K562 (cell line): Measurements from ENCODE around the gene ZBTB42. TPM values are rescaled to one million over a fixed set of nuclear protein-coding genes. Genes with fewer than 3 reads are reported as not detected.

Experiments
- ATF4 ChIP-seq: fragments of 450-650 bp; formaldehyde crosslinking; IDR thresholded peaks from 2 replicates; pipeline ENCODE4 v1.4.0; 2022; ENCODE audit warnings: mild to moderate bottlenecking, moderate library complexity
- CTCF ChIP-seq, 3 experiments: IDR thresholded peaks in 2 of 3; conservative IDR thresholded peaks in 1 of 3; 2 replicates each; pipeline ENCODE4 v1.5.1; 2011 to 2012; ENCODE audit warnings: low read length in 3 of 3, mild to moderate bottlenecking in 3 of 3, control low read depth in 2 of 3, improper control_type of control experiment in 1 of 3, inconsistent platforms in 1 of 3, low read depth in 1 of 3, mixed read lengths in 1 of 3, moderate library complexity in 1 of 3; ENCODE audit not compliant: insufficient read depth in 2 of 3
- CTCFL ChIP-seq: IDR thresholded peaks from 2 replicates; pipeline ENCODE4 v1.6.1; 2011; ENCODE audit warnings: borderline replicate concordance, low read depth, mild to moderate bottlenecking, moderate library complexity, low read length; ENCODE audit not compliant: insufficient read depth, poor library complexity, severe bottlenecking
- DNMT1 ChIP-seq: fragments of 450-650 bp; IDR thresholded peaks from 2 replicates; pipeline ENCODE4 v1.6.1; 2016; ENCODE audit warnings: antibody characterized with exemption, mild to moderate bottlenecking
- DPF2 ChIP-seq: fragments of 450-650 bp; IDR thresholded peaks from 2 replicates; pipeline ENCODE4 v1.6.1; 2016
- GTF2F1 ChIP-seq: IDR thresholded peaks from 2 replicates; pipeline ENCODE4 v1.6.1; 2011; ENCODE audit warnings: low read depth, low read length, improper control_type of control experiment
- HNRNPLL ChIP-seq: fragments of 200-400 bp; formaldehyde crosslinking; IDR thresholded peaks from 2 replicates; pipeline ENCODE4 v1.6.1; 2017; ENCODE audit warnings: low read length, low read depth, mild to moderate bottlenecking; ENCODE audit not compliant: poor library complexity, severe bottlenecking
- MAX ChIP-seq: sonication (generic); formaldehyde crosslinking; IDR thresholded peaks from 2 replicates; pipeline ENCODE4 v1.9.0; 2022; ENCODE audit warnings: mild to moderate bottlenecking, missing genetic modification reagents
- MCM7 ChIP-seq, 2 experiments: fragments of 450-650 bp; IDR thresholded peaks; 2 replicates each; pipeline ENCODE4 v1.6.1; 2016 to 2018
- MITF ChIP-seq: IDR thresholded peaks from 2 replicates; pipeline ENCODE4 v1.6.1; 2014; ENCODE audit warnings: antibody characterized with exemption
- PPARD ChIP-seq: fragments of 250-450 bp; sonication (Bioruptor Pico); IDR thresholded peaks from 2 replicates; pipeline ENCODE4 v1.8.0; 2022; ENCODE audit warnings: inconsistent platforms, mild to moderate bottlenecking, moderate library complexity
- PREB ChIP-seq: sonication (generic); formaldehyde crosslinking; IDR thresholded peaks from 2 replicates; pipeline ENCODE4 v1.8.1; 2023; ENCODE audit warnings: mild to moderate bottlenecking, missing genetic modification reagents
- RBBP5 ChIP-seq: fragments of 200-600 bp; sonication (generic); IDR thresholded peaks from 2 replicates; pipeline ENCODE4 v1.6.1; 2012; ENCODE audit warnings: borderline replicate concordance, mild to moderate bottlenecking, low read length, control low read depth, inconsistent platforms; ENCODE audit not compliant: insufficient read depth, poor library complexity, severe bottlenecking
- RBM34 ChIP-seq: fragments of 200-400 bp; formaldehyde crosslinking; IDR thresholded peaks from 2 replicates; pipeline ENCODE4 v1.6.1; 2018; ENCODE audit warnings: low read length, borderline replicate concordance; ENCODE audit not compliant: insufficient read depth
- SAP30 ChIP-seq: fragments of 200-600 bp; sonication (generic); IDR thresholded peaks from 2 replicates; pipeline ENCODE4 v1.6.1; 2012; ENCODE audit warnings: borderline replicate concordance, low read depth, mild to moderate bottlenecking, moderate library complexity, low read length, control low read depth, inconsistent platforms; ENCODE audit not compliant: insufficient read depth, poor library complexity, severe bottlenecking
- TOE1 ChIP-seq, 2 experiments: fragments of 450-650 bp in 1 of 2; sonication (generic) in 1 of 2; formaldehyde crosslinking in 1 of 2; IDR thresholded peaks; 2 replicates each; pipeline versions ENCODE4 v1.7.1 to v1.8.0; 2016 to 2022; ENCODE audit warnings: borderline replicate concordance in 2 of 2, mild to moderate bottlenecking in 2 of 2, antibody characterized with exemption in 1 of 2, inconsistent platforms in 1 of 2, low read depth in 1 of 2, missing genetic modification reagents in 1 of 2, moderate library complexity in 1 of 2
- ZBTB8A ChIP-seq: fragments of 450-650 bp; IDR thresholded peaks from 2 replicates; pipeline ENCODE4 v1.6.1; 2018; ENCODE audit warnings: mild to moderate bottlenecking, moderate library complexity; ENCODE audit not compliant: partially characterized antibody
- polyA plus RNA-seq, 8 experiments: library from polyadenylated mRNA; depleted of rRNA in 4 of 8; stranded (reverse) in 5 of 8; unstranded in 3 of 8; fragments of >200 nt; fragmentation: Nextera tagmentation in 2 of 8; fragmentation: Illumina TruSeq in 1 of 8; extraction: Ambion mirVana in 2 of 8; extraction: Trizol in 1 of 8; gene quantifications; 2 replicates each; pipeline versions ENCODE4 v1.2.1 to v1.2.3, GENCODE V29; 2011 to 2014; ENCODE audit warnings: inconsistent platforms in 1 of 8, missing spikeins in 1 of 8
- total RNA-seq, 7 experiments: library from RNA; depleted of rRNA in 6 of 7; stranded (reverse); fragments of >200 nt in 6 of 7; fragmentation: Illumina TruSeq in 2 of 7; extraction: Trizol in 2 of 7; gene quantifications; 2 replicates each; pipeline versions ENCODE4 v1.2.1 to v1.2.3, GENCODE V29; 2011 to 2021; ENCODE audit warnings: low replicate concordance in 1 of 7

The ZBTB42 gene
- total and polyA plus RNA-seq, 9 of the 15 experiments (the other 6 are each of a cell fraction or from before 2014, with no cell fraction given) = 0.03 to 8.5 (median 2.4) TPM

- TF ChIP-seq PREB (no peak), ATF4 (CRISPR knock-in tag) (no peak), RBM34 (no peak), PPARD (CRISPR knock-in tag) (no peak), SAP30 (no peak), CTCF (IDR thresholded peaks at IDR 0.05 in 2 of 3, conservative IDR thresholded peaks at IDR 0.05 in 1 of 3; ENCODE audit: insufficient read depth in 2 of 3, low read depth in 1 of 3, low read length in 3 of 3) (peak; percentile 53 to 71 (median 57); a peak in 5 of 6 replicates), DPF2 (peak; percentile 38; the same call in 1 of the 2 replicates), ZBTB8A (no peak), CTCFL (peak; percentile 72), HNRNPLL (no peak), MAX (peak; percentile 84), GTF2F1 (no peak), RBBP5 (no peak), MITF (no peak), MCM7 (IDR thresholded peaks at IDR 0.05) (no peak), TOE1 (IDR thresholded peaks at IDR 0.05; ENCODE audit: borderline replicate concordance) (no peak), TOE1 (CRISPR knock-in tag; IDR thresholded peaks at IDR 0.05; ENCODE audit: borderline replicate concordance, low read depth) (no peak), DNMT1 (no peak)
Measured at GRCh38 chr14:104751539-104752422, 49.1 kb upstream of the ZBTB42 start (continued).
